Activated CD4-positive, CD25-positive, alpha-beta regulatory T cell treated with anti-CD3 and anti-CD28 coated beads, Interleukin-2, amount 50 U/mL, for 16 hours (primary cell): ENCODE data around the gene HOXB13.

Source experiments
- DNase-seq: peaks from one replicate; pipeline ENCODE4 v3.0.0-alpha.2; 2020; ENCODE audit warnings: low read depth, low spot score

Gene HOXB13

DNA sequence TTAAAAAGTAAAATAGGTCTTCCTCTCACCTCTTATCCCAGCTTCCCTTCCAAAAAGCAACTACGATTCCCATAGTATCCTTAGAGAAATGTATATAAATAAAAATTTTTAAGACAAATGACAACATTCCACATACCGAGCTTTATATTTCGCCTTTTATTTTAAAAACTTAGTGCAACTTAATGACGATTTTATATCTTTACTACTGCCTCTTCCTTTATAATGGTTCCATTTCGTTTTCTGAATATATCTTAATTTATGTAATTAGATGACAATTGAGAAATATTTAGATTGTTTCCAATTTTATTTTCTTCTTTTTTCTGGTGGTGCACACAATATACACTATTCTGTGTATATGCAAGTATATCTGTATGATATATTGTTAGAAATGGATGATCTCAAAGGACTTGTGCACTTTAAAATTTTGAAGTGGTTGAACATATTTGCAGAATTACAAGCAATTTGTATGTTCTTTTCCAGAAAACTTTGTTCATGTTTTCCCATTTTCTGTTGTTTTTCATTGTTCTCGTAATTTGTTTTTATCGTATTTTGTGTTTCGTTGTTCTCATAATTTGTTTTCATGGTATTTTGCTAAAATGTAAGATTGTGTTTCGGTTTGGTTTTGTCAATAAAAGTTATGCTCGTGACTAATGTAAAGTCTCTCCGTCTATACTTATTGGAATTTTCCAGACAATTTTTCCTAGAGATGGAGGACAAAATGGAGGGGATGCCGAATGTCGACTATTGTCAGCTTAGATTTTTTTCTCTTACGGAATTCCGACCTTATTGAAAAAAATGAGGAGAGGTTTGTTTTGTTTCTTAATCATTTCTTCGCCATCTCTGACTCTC is 20.4 kb upstream of the HOXB13 start:
- no peak for DNase-seq

- no peak for DNase-seq
These were observed 19.2 kb upstream of the HOXB13 start for GRCh38 chr17:48747445-48748363.

DNA sequence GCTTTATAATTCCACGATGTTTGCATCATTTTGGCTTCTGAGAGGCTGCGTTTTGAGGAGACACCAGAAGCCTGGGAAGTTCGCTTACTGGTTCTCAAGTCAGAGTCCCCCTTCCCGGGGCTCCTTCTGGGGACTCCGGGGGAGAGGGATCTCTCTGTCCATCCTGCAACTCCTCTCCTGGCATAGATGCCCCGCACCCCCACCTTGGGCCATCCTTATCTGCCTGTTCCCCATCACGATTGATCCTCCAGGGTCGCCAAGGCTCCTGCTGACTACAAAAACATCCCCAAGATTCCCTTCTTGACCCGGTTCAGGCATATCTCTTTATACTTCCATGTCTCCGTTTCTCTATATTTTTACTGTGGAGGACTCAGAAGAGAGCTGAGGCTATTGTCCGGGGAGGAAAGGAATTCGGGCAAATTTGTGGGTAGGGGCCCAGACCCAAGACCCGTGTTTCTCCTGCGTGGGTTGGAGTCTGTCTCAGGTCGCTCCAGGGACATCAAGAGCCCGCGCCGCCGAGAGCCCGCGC is 18.4 kb upstream of the HOXB13 start:
- DNase-seq = no peak

- no peak for DNase-seq
These were observed 17.1 kb upstream of the HOXB13 start for GRCh38 chr17:48745381-48746275.

DNA sequence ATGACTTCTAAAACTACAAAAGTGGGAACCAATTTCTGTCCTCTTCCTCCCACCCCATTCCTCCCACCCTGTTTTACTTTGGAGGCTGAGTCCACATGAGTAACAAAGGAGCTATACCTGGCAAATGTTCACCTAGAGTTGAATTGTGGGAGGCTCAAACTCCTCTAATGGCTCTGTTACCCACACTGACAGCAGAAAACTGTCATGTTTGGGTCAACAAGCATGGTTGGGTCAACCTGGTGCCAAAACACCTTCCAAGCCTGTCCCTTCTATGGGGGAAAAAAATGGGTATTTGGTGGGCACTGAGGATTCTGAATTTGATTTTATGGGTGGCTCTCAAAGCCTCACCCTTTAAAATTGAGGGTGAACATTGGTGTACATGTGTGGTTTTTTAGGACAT is 12.0 kb upstream of the HOXB13 start:
- no peak for DNase-seq

GRCh38 chr17:48738803-48739526 is 10.4 kb upstream of the HOXB13 start:
- no peak for DNase-seq

DNA sequence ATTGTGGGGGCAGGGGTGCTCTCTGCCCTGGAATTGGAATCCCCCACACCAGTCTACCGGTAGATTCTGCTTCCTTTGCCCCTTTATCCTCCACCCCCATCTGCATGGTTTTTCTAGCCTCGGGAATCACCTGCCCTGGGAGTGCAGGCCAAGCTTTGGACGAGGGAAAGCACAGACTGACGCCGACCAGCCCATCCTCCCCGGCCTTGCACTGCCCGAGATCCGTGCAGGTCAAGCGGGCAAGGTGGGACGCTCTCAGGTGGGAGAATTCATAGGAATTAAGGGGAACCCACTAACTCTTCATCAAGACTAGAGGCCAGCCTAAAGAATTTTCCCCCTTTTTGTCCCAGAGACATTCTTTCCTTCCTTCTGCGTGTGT is 9.9 kb upstream of the HOXB13 start:
- no peak for DNase-seq

DNA sequence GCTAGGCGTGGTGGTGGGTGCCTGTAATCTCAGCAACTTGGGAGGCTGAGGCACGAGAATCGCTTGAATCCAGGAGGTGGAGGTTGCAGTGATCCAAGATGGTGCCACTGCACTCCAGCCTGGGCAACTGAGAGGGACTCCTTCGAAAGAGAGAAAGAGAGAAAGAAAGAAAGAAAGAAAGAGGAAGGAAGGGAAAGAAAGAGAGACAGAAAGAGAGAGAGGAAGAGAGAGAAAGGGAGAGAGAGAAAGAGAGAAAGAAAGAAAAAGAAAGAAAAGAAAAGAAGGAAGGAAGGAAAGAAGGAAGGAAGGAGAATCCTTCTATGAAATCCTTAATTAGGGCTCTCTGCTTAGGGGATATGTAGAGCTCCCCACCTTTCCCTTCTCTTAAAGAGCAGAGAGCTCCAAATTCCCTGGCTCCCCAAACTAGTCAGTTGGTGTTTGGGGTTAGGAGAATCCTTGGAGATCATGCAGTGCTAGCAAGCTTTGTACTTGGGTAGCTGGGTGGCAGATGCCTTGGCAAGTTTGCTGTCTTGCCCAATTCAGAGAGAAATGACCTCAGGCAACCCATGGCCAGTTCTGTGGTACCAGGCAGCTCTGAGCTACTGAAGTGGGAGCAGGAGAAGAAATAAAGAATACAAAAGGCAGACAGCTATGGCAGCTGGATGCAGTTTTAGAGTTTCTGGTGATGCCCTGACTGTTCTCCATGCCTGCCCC is 8.9 kb upstream of the HOXB13 start:
- DNase-seq = no peak

DNA sequence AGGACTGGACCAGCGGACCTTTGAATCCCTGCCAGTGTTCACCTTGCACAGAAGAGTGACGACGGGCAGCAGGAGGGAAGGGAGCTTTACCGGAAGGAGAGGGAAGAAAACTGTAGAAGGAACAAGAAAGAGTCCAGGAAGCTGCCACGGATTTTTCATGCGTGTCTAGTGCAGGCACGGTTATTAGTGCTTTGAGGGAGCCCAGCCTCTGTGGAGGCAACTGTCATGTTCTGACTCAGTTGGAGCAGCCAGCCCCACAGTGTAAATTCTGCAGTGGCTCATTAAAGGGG is 6.5 kb upstream of the HOXB13 start:
- DNase-seq = no peak

- no peak for DNase-seq
These were observed 5.9 kb upstream of the HOXB13 start for GRCh38 chr17:48734333-48735061.

DNA sequence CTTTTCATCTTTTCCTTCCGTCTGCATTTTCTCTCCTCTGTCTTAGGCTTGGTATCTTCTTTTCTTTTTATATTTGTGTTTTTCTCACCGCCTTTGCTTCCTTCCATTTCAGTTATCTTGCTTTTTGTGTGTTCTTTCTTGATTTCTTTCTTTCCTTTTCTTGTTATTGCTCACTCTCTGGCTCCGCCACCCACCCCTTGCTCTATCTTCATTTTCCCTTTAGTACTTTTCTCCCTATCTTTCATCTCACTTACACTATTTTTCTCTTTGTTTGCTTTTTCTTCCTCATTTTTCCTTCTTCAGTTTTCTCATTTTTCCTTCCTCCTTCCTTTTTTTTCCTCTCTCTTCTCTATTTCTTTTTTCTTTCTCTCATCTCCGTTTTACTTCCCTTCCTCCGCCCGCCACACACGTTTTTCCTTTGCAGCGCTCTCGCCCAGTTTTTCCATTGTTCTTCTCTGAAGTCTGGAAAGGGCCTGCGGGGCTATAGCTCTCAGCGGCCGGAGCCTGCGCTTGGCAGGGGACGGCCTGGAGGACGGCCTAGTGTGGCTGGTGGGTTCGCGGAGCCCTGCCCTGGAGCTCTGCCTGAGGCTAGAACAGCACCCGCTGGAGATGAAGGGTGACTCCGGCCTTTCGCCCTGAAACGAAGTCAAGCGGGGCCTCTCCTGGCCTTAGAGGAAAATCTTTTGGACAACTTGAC is 5.2 kb upstream of the HOXB13 start:
- DNase-seq = no peak

GRCh38 chr17:48732688-48733629 is 4.4 kb upstream of the HOXB13 start:
- DNase-seq = no peak

GRCh38 chr17:48731355-48731754 is 2.8 kb upstream of the HOXB13 start:
- no peak for DNase-seq

DNA sequence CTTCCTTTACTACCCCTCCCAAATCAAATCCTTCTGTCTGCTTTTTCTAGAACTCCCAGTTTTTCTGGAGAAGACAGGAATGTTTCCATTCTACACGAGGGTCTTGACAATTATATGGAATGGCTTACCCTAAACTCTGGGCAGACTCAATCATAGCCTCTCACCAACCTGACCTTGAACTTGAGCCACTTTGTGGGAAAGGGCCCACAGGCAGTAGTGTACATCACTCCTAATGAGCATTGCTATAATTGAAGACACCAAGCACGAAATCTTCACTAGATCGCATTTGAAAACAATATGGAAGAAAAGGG is 1.6 kb upstream of the HOXB13 start:
- DNase-seq = no peak

GRCh38 chr17:48729335-48730239 is 1.0 kb upstream of the HOXB13 start:
- no peak for DNase-seq

DNA sequence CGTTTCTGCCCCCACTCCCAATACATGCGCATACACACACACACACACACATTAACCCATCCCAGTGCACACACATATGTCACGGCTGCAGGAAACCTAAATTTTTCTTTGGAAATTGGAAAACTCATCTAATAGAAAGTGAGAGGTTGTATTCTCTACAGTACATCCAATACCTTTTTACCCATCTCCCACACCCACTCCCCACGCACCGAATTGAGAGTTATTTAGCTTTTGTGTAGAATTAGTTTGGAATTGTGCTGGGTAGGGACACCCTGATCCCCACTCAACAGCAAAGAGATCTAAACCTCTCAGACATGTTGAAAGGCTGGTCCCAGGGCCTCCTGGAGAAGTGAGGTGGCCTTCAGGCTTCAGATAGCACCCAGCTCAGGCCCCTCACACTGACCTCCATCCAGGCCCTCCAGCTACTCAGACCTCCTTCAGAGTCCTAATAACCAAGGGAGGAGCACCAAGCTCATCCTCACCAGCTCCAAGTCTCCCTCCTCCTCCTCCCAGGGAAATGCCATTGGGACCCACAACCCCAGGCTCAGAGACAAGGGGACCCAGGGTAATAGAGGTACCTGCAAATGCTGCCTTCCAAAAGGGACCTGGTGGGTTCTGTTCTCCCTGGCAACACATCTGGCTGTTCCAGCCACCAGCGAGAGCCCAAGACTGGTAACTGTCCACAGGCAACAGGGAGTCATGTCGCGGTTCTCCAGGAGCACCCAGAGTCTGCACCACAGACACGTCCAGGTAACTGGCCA is 955 bp downstream of the HOXB13 start:
- DNase-seq = no peak
